Activated CD4-positive, alpha-beta T cell treated with anti-CD3 and anti-CD28 coated beads, Interleukin-2, amount 50 U/mL, for 16 hours (primary cell): ENCODE data around the gene TLCD3A.
"Not testable (repeated sequence)": the region's sequence is repeated elsewhere in the genome, so short reads cannot be mapped to it uniquely, and the experiment has no call there.

ENCODE experiments used
- DNase-seq: peaks from one replicate; pipeline ENCODE4 v3.0.0-alpha.2; 2020

Gene TLCD3A

GRCh38 chr17:732067-732901 lies at the start of gene TLCD3A:
TLCD3A (plus strand) TSS chr17:732596; CDS start chr17:732648, 52 bp downstream.
- peak; percentile 46 for DNase-seq

- no peak for DNase-seq
These were observed 49.4 kb upstream of the TLCD3A start for GRCh38 chr17:683040-683439.

GRCh38 chr17:683499-684254 lies 48.7 kb upstream of the TLCD3A start:
- DNase-seq: no peak

GRCh38 chr17:685006-685405 lies 47.4 kb upstream of the TLCD3A start:
- no peak for DNase-seq

- no peak for DNase-seq
These were observed 44.1 kb upstream of the TLCD3A start for GRCh38 chr17:688100-688989.

- DNase-seq: no peak
These were observed 42.7 kb upstream of the TLCD3A start for GRCh38 chr17:689556-690275.

- DNase-seq: no peak
These were observed 42.0 kb upstream of the TLCD3A start for GRCh38 chr17:690361-690760.

GRCh38 chr17:691423-691822 lies 41.0 kb upstream of the TLCD3A start:
- no peak for DNase-seq

GRCh38 chr17:692116-692515 lies 40.3 kb upstream of the TLCD3A start:
- no peak for DNase-seq

GRCh38 chr17:693791-694638 lies 38.4 kb upstream of the TLCD3A start:
- DNase-seq: no peak

- no peak for DNase-seq
These were observed 36.0 kb upstream of the TLCD3A start for GRCh38 chr17:696369-696768.

GRCh38 chr17:697682-698081 lies 34.7 kb upstream of the TLCD3A start:
- no peak for DNase-seq

GRCh38 chr17:698096-698495 lies 34.3 kb upstream of the TLCD3A start:
- DNase-seq: not testable (repeated sequence)

GRCh38 chr17:699345-699744 lies 33.1 kb upstream of the TLCD3A start:
- DNase-seq: no peak

GRCh38 chr17:700504-701094 lies 31.8 kb upstream of the TLCD3A start:
- peak; percentile 40 for DNase-seq

GRCh38 chr17:703081-703875 lies 29.1 kb upstream of the TLCD3A start:
- no peak for DNase-seq

- no peak for DNase-seq
These were observed 28.1 kb upstream of the TLCD3A start for GRCh38 chr17:704111-704864.

- no peak for DNase-seq
These were observed 27.4 kb upstream of the TLCD3A start for GRCh38 chr17:705011-705410.

- DNase-seq: no peak
These were observed 26.5 kb upstream of the TLCD3A start for GRCh38 chr17:705863-706262.
